NT2/D1 (cell line): ENCODE data around the gene SATB2.

Experiments
- DNase-seq: peaks from one replicate; pipeline ENCODE4 v3.0.0-alpha.2; 2011; ENCODE audit warnings: low read depth, low spot score
- H3K27me3 ChIP-seq: 2 replicates; pipeline ENCODE4 v1.6.0; 2011; ENCODE audit warnings: mild to moderate bottlenecking; ENCODE audit not compliant: insufficient read length, insufficient read depth
- H3K36me3 ChIP-seq: 2 replicates; pipeline ENCODE4 v1.6.1; 2011; ENCODE audit warnings: mild to moderate bottlenecking, low read length, mixed read lengths; ENCODE audit not compliant: insufficient read depth, insufficient read length
- H3K4me1 ChIP-seq: 2 replicates; pipeline ENCODE4 v1.5.1; 2011; ENCODE audit not compliant: insufficient read depth, insufficient read length
- H3K4me3 ChIP-seq: 2 replicates; pipeline ENCODE4 v1.5.1; 2011; ENCODE audit warnings: low read depth; ENCODE audit not compliant: insufficient read length
- H3K9ac ChIP-seq: 2 replicates; pipeline ENCODE4 v1.6.0; 2011; ENCODE audit warnings: low read depth; ENCODE audit not compliant: insufficient read length
- H3K9me3 ChIP-seq: 2 replicates; pipeline ENCODE4 v1.5.1; 2011; ENCODE audit warnings: mild to moderate bottlenecking, low read length; ENCODE audit not compliant: insufficient read depth
- SUZ12 ChIP-seq: IDR thresholded peaks from 2 replicates; pipeline ENCODE4 v1.6.1; 2011; ENCODE audit not compliant: insufficient read length, insufficient read depth; ENCODE audit errors: extremely low read depth
- YY1 ChIP-seq: IDR thresholded peaks from 2 replicates; pipeline ENCODE4 v1.6.1; 2011; ENCODE audit not compliant: insufficient read length, insufficient read depth
- ZNF274 ChIP-seq: IDR thresholded peaks from 2 replicates; pipeline ENCODE4 v1.6.1; 2011; ENCODE audit warnings: mild to moderate bottlenecking, low read depth, low read length

The SATB2 gene

GRCh38 chr2:199469514-199470360 is 12.0 kb upstream of the SATB2 start:
- no peak for DNase-seq
- Histone ChIP-seq H3K9me3 (no peaks in the 10 kb centered on the region), H3K4me1 (peaks cover 10% of the 10 kb centered on the region), H3K27me3 (peaks cover 87% of the 10 kb centered on the region), H3K36me3 (no peaks in the 10 kb centered on the region), H3K9ac (no peak overlapping the region), H3K4me3 (no peak overlapping the region)
- no peak for TF ChIP-seq ZNF274
- no peak for TF ChIP-seq SUZ12
- no peak for TF ChIP-seq YY1

- Histone ChIP-seq H3K9ac (no peak overlapping the region), H3K4me3 (peak overlapping the region; percentile 8), H3K36me3 (no peaks in the 10 kb centered on the region), H3K27me3 (peaks cover 91% of the 10 kb centered on the region), H3K4me1 (peaks cover 10% of the 10 kb centered on the region), H3K9me3 (no peaks in the 10 kb centered on the region)
- DNase-seq = no peak
- no peak for TF ChIP-seq YY1
- TF ChIP-seq SUZ12 = peak; percentile 44
Measured at GRCh38 chr2:199468561-199469513, 11.1 kb upstream of the SATB2 start.

- no peaks in the 10 kb centered on the region for H3K9me3 ChIP-seq
- TF ChIP-seq YY1 (no peak), ZNF274 (no peak), SUZ12 (no peak)
- no peak overlapping the region for H3K9ac ChIP-seq
- H3K36me3 ChIP-seq = no peaks in the 10 kb centered on the region
- peaks cover 99% of the 10 kb centered on the region for H3K27me3 ChIP-seq
- H3K4me3 ChIP-seq = no peak overlapping the region
- no peak for DNase-seq
- peaks cover 10% of the 10 kb centered on the region for H3K4me1 ChIP-seq
Measured at GRCh38 chr2:199467066-199467822, 9.5 kb upstream of the SATB2 start.

- H3K36me3 ChIP-seq = no peaks in the 10 kb centered on the region
- H3K4me3 ChIP-seq = no peak overlapping the region
- peaks cover 99% of the 10 kb centered on the region for H3K27me3 ChIP-seq
- H3K9me3 ChIP-seq = no peaks in the 10 kb centered on the region
- DNase-seq = no peak
- peaks cover 10% of the 10 kb centered on the region for H3K4me1 ChIP-seq
- no peak for TF ChIP-seq YY1
- TF ChIP-seq SUZ12 = peak; percentile 11
- TF ChIP-seq ZNF274 = no peak
- H3K9ac ChIP-seq = no peak overlapping the region
Measured at GRCh38 chr2:199466692-199467065, 8.9 kb upstream of the SATB2 start.

GRCh38 chr2:199465988-199466691 is 8.4 kb upstream of the SATB2 start:
- TF ChIP-seq SUZ12 (peak; percentile 48), ZNF274 (no peak), YY1 (no peak)
- Histone ChIP-seq H3K9me3 (no peaks in the 10 kb centered on the region), H3K27me3 (peaks cover 100% of the 10 kb centered on the region), H3K4me1 (peaks cover 10% of the 10 kb centered on the region), H3K4me3 (no peak overlapping the region), H3K9ac (no peak overlapping the region), H3K36me3 (no peaks in the 10 kb centered on the region)
- DNase-seq = no peak

- TF ChIP-seq ZNF274 (no peak), YY1 (no peak), SUZ12 (no peak)
- no peaks in the 10 kb centered on the region for H3K36me3 ChIP-seq
- no peak overlapping the region for H3K4me3 ChIP-seq
- H3K9me3 ChIP-seq = no peaks in the 10 kb centered on the region
- H3K4me1 ChIP-seq = peaks cover 6% of the 10 kb centered on the region
- H3K9ac ChIP-seq = no peak overlapping the region
- no peak for DNase-seq
- peaks cover 100% of the 10 kb centered on the region for H3K27me3 ChIP-seq
Measured at GRCh38 chr2:199465390-199465789, 7.7 kb upstream of the SATB2 start.
